Measurements from ENCODE around the gene SIRT2. TPM values are rescaled to one million over a fixed set of nuclear protein-coding genes. Genes with fewer than 3 reads are reported as not detected.

SIRT2 gene
- total RNA-seq, 1 donor from 2014 or later, result 60.1 TPM

GRCh38 chr19:38918526-38918925 lies 19.1 kb upstream of the SIRT2 start:
- no peak overlapping the region for H3K4me3 ChIP-seq
- no peak for TF ChIP-seq CTCF (IDR thresholded peaks at IDR 0.05)
- H3K27me3 ChIP-seq (ENCODE audit: low read depth), result no peaks in the 10 kb centered on the region
- H3K4me1 ChIP-seq, result no peaks in the 10 kb centered on the region
- intact Hi-C loops (cut with DNase I), result no loop called here
- peaks cover 12% of the 10 kb centered on the region for H3K36me3 ChIP-seq
- H3K27ac ChIP-seq, result no peak overlapping the region
- H3K9me3 ChIP-seq, result no peaks in the 10 kb centered on the region
- ATAC-seq (no peak), DNase-seq (no peak)

- Histone ChIP-seq H3K4me1 (no peaks in the 10 kb centered on the region), H3K27ac (no peak overlapping the region), H3K36me3 (peaks cover 12% of the 10 kb centered on the region), H3K4me3 (no peak overlapping the region), H3K9me3 (no peaks in the 10 kb centered on the region), H3K27me3 (ENCODE audit: low read depth) (no peaks in the 10 kb centered on the region)
- peak; percentile 12 for DNase-seq
- intact Hi-C loops (cut with DNase I), result no loop called here
- no peak for ATAC-seq
- no peak for TF ChIP-seq CTCF (IDR thresholded peaks at IDR 0.05)
These were observed 18.6 kb upstream of the SIRT2 start for GRCh38 chr19:38917921-38918491.

- ATAC-seq, result no peak
These were observed 18.1 kb upstream of the SIRT2 start for GRCh38 chr19:38917516-38917915.

GRCh38 chr19:38915329-38916321 lies 16.2 kb upstream of the SIRT2 start:
- no peak overlapping the region for H3K4me3 ChIP-seq
- DNase-seq (peak; percentile 34), ATAC-seq (no peak)
- no peaks in the 10 kb centered on the region for H3K36me3 ChIP-seq
- intact Hi-C loops (cut with DNase I), result no loop called here
- no peak overlapping the region for H3K27ac ChIP-seq
- H3K4me1 ChIP-seq, result no peaks in the 10 kb centered on the region
- TF ChIP-seq CTCF (IDR thresholded peaks at IDR 0.05), result no peak
- no peaks in the 10 kb centered on the region for H3K9me3 ChIP-seq
- H3K27me3 ChIP-seq (ENCODE audit: low read depth), result peaks cover 13% of the 10 kb centered on the region

More at GRCh38 chr19:38917516-38917915, 18.1 kb upstream of the SIRT2 start:
- Histone ChIP-seq H3K4me3 (no peak overlapping the region), H3K36me3 (peaks cover 12% of the 10 kb centered on the region), H3K27ac (no peak overlapping the region), H3K9me3 (no peaks in the 10 kb centered on the region), H3K4me1 (no peaks in the 10 kb centered on the region), H3K27me3 (ENCODE audit: low read depth) (no peaks in the 10 kb centered on the region)
- TF ChIP-seq CTCF (IDR thresholded peaks at IDR 0.05), result no peak
- DNase-seq, result no peak
- intact Hi-C loops (cut with DNase I), result no loop called here

- H3K27ac ChIP-seq, result no peak overlapping the region
- no peaks in the 10 kb centered on the region for H3K4me1 ChIP-seq
- intact Hi-C loops (cut with DNase I), result no loop called here
- no peak for ATAC-seq
- no peaks in the 10 kb centered on the region for H3K9me3 ChIP-seq
- H3K4me3 ChIP-seq, result no peak overlapping the region
- peaks cover 13% of the 10 kb centered on the region for H3K27me3 ChIP-seq (ENCODE audit: low read depth)
- H3K36me3 ChIP-seq, result peaks cover 6% of the 10 kb centered on the region
- no peak for TF ChIP-seq CTCF (IDR thresholded peaks at IDR 0.05)
- peak; percentile 17 for DNase-seq
These were observed 14.5 kb upstream of the SIRT2 start for GRCh38 chr19:38913958-38914357.
